ENCODE data around the gene ANKRD12. TPM values are rescaled to one million over a fixed set of nuclear protein-coding genes. Genes with fewer than 3 reads are reported as not detected.
"Not testable (repeated sequence)": the region's sequence is repeated elsewhere in the genome, so short reads cannot be mapped to it uniquely, and the experiment has no call there.

The ANKRD12 gene
- total RNA-seq, 2 experiments from 2014 or later = 65.9 to 66.5 TPM

GRCh38 chr18:9169515-9169914, 32.9 kb downstream of the ANKRD12 start:
- H3K4me2 ChIP-seq (ENCODE audit: low read length); BruUV-seq (replicated peaks); intact Hi-C loops (cut with micrococcal nuclease; ENCODE audit: unreplicated experiment); H3K4me1 ChIP-seq (ENCODE audit: insufficient read depth, low read length, poor library complexity, severe bottlenecking); H3K4me3 ChIP-seq (ENCODE audit: low read depth, low read length, poor library complexity, severe bottlenecking); H3K27ac ChIP-seq (ENCODE audit: low read depth, low read length, poor library complexity, severe bottlenecking); H4K20me1 ChIP-seq (ENCODE audit: insufficient read depth, low read length); CTCF ChIA-PET (ENCODE audit: unreplicated experiment); DNase-seq (ENCODE audit: low spot score); H2AFZ ChIP-seq (ENCODE audit: low read length); POLR2A ChIA-PET; H3K9me2 ChIP-seq (ENCODE audit: insufficient read depth, low read length): not testable (repeated sequence)
- Histone ChIP-seq H3K79me2 (ENCODE audit: insufficient read depth, low read depth, low read length) (peaks cover 47% of the 10 kb centered on the region), H3K9me3 (ENCODE audit: low read length) (peaks cover 17% of the 10 kb centered on the region; the same call in 1 of the 2 replicates), H3K36me3 (ENCODE audit: insufficient read depth, low read length) (peaks cover 19% of the 10 kb centered on the region; the same call in 1 of the 2 replicates)

- intact Hi-C loops (cut with micrococcal nuclease; ENCODE audit: unreplicated experiment); BruUV-seq (replicated peaks); H2AFZ ChIP-seq (ENCODE audit: low read length); H4K20me1 ChIP-seq (ENCODE audit: insufficient read depth, low read length); H3K9me2 ChIP-seq (ENCODE audit: insufficient read depth, low read length); H3K4me3 ChIP-seq (ENCODE audit: low read depth, low read length, poor library complexity, severe bottlenecking); H3K27ac ChIP-seq (ENCODE audit: low read depth, low read length, poor library complexity, severe bottlenecking); CTCF ChIA-PET (ENCODE audit: unreplicated experiment); H3K4me2 ChIP-seq (ENCODE audit: low read length); H3K4me1 ChIP-seq (ENCODE audit: insufficient read depth, low read length, poor library complexity, severe bottlenecking); H3K9me3 ChIP-seq (ENCODE audit: low read length); DNase-seq (ENCODE audit: low spot score): not testable (repeated sequence)
- peaks cover 15% of the 10 kb centered on the region; the same call in 1 of the 2 replicates for H3K36me3 ChIP-seq (ENCODE audit: insufficient read depth, low read length)
- POLR2A ChIA-PET = interaction anchor here (1.3 to 2.5 kb wide), 3 partner anchors 9 to 12 kb away, joined by 3 to 10 read pairs (median 5); no protein-coding TSS in a partner anchor
- peaks cover 60% of the 10 kb centered on the region for H3K79me2 ChIP-seq (ENCODE audit: insufficient read depth, low read depth, low read length)
These were observed 35.3 kb downstream of the ANKRD12 start for GRCh38 chr18:9171919-9172318.

GRCh38 chr18:9172506-9173127, 36.0 kb downstream of the ANKRD12 start:
- Histone ChIP-seq H3K9me3 (ENCODE audit: low read length) (0 out of 2 replicates have a peak, but pooled peaks cover 9% of the 10 kb centered on the region), H4K20me1 (ENCODE audit: insufficient read depth, low read length) (no peaks in the 10 kb centered on the region), H3K4me3 (ENCODE audit: low read depth, low read length, poor library complexity, severe bottlenecking) (no peak overlapping the region), H3K4me2 (ENCODE audit: low read length) (no peak overlapping the region), H3K36me3 (ENCODE audit: insufficient read depth, low read length) (peaks cover 15% of the 10 kb centered on the region; the same call in 1 of the 2 replicates), H3K27ac (ENCODE audit: low read depth, low read length, poor library complexity, severe bottlenecking) (no peak overlapping the region), H2AFZ (ENCODE audit: low read length) (no peak overlapping the region), H3K79me2 (ENCODE audit: insufficient read depth, low read depth, low read length) (peaks cover 67% of the 10 kb centered on the region), H3K9me2 (ENCODE audit: insufficient read depth, low read length) (no peaks in the 10 kb centered on the region), H3K4me1 (ENCODE audit: insufficient read depth, low read length, poor library complexity, severe bottlenecking) (no peaks in the 10 kb centered on the region)
- TF ChIP-seq CTCF (conservative IDR thresholded peaks at IDR 0.05; ENCODE audit: low read length) (no peak), EZH2phosphoT487 (IDR thresholded peaks at IDR 0.05; ENCODE audit: borderline replicate concordance, low read depth, low read length) (no peak)
- POLR2A ChIA-PET = interaction anchor here (0.6 to 2.5 kb wide), 5 partner anchors 9 to 99 kb away, joined by 3 to 10 read pairs (median 4); no protein-coding TSS in a partner anchor
- no peak for DNase-seq (ENCODE audit: low spot score)
- CTCF ChIA-PET (ENCODE audit: unreplicated experiment) = interaction anchor here (0.6 kb wide), 1 partner anchor 106 kb away, joined by 8 read pairs; no protein-coding TSS in a partner anchor
- intact Hi-C loops (cut with micrococcal nuclease; ENCODE audit: unreplicated experiment) = no loop called here
- no TSS peak for BruUV-seq (replicated peaks)
